Skeletal muscle cell (primary cell): Measurements from ENCODE around the gene ATG10.
"Not testable (repeated sequence)": the region's sequence is repeated elsewhere in the genome, so short reads cannot be mapped to it uniquely, and the experiment has no call there.

Source experiments
- DNase-seq: peaks from one replicate; pipeline ENCODE4 v3.0.0-alpha.2; 2010; ENCODE audit warnings: low read depth
- H3K4me3 ChIP-seq: 2 replicates; pipeline ENCODE4 v1.5.1; 2011; ENCODE audit warnings: low read depth, mild to moderate bottlenecking, control low read depth, low read length, moderate library complexity

ATG10 gene

GRCh38 chr5:82107267-82107666 is 135.4 kb downstream of the ATG10 start:
- no peak overlapping the region for H3K4me3 ChIP-seq
- DNase-seq = no peak

GRCh38 chr5:82109013-82109412 is 137.2 kb downstream of the ATG10 start:
- H3K4me3 ChIP-seq = no peak overlapping the region
- no peak for DNase-seq

- not testable (repeated sequence) for DNase-seq, H3K4me3 ChIP-seq
These were observed 138.1 kb downstream of the ATG10 start for GRCh38 chr5:82109915-82110314.

GRCh38 chr5:82111191-82111590 is 139.4 kb downstream of the ATG10 start:
- no peak overlapping the region for H3K4me3 ChIP-seq
- no peak for DNase-seq

- DNase-seq = no peak
- no peak overlapping the region for H3K4me3 ChIP-seq
These were observed 144.0 kb downstream of the ATG10 start for GRCh38 chr5:82115858-82116257.

- no peak overlapping the region for H3K4me3 ChIP-seq
These were observed 148.1 kb downstream of the ATG10 start for GRCh38 chr5:82119889-82120288.

GRCh38 chr5:82129723-82130285 is 158.0 kb downstream of the ATG10 start:
- H3K4me3 ChIP-seq = no peak overlapping the region
- DNase-seq = no peak

More at GRCh38 chr5:82119889-82120288, 148.1 kb downstream of the ATG10 start:
- DNase-seq = no peak

- H3K4me3 ChIP-seq = no peak overlapping the region
- DNase-seq = no peak
These were observed 158.8 kb downstream of the ATG10 start for GRCh38 chr5:82130602-82131001.

- no peak for DNase-seq
- H3K4me3 ChIP-seq = no peak overlapping the region
These were observed 165.4 kb downstream of the ATG10 start for GRCh38 chr5:82137205-82137604.

GRCh38 chr5:82139837-82140236 is 168.0 kb downstream of the ATG10 start:
- DNase-seq = not testable (repeated sequence)

GRCh38 chr5:82142217-82142841 is 170.5 kb downstream of the ATG10 start:
- no peak overlapping the region for H3K4me3 ChIP-seq
- DNase-seq = no peak

More at GRCh38 chr5:82139837-82140236, 168.0 kb downstream of the ATG10 start:
- not testable (repeated sequence) for H3K4me3 ChIP-seq

GRCh38 chr5:82142928-82143577 is 171.2 kb downstream of the ATG10 start:
- DNase-seq = no peak
- H3K4me3 ChIP-seq = no peak overlapping the region

GRCh38 chr5:82147860-82148573 is 176.2 kb downstream of the ATG10 start:
- H3K4me3 ChIP-seq = no peak overlapping the region
- DNase-seq = peak; percentile 93

GRCh38 chr5:82149434-82149833 is 177.6 kb downstream of the ATG10 start:
- H3K4me3 ChIP-seq = no peak overlapping the region
- no peak for DNase-seq

GRCh38 chr5:82150559-82150958 is 178.7 kb downstream of the ATG10 start:
- H3K4me3 ChIP-seq = no peak overlapping the region

GRCh38 chr5:82151204-82151603 is 179.4 kb downstream of the ATG10 start:
- H3K4me3 ChIP-seq = no peak overlapping the region
- no peak for DNase-seq

More at GRCh38 chr5:82150559-82150958, 178.7 kb downstream of the ATG10 start:
- no peak for DNase-seq

- no peak overlapping the region for H3K4me3 ChIP-seq
- no peak for DNase-seq
These were observed 179.8 kb downstream of the ATG10 start for GRCh38 chr5:82151662-82152061.

- DNase-seq = no peak
- H3K4me3 ChIP-seq = no peak overlapping the region
These were observed 181.2 kb downstream of the ATG10 start for GRCh38 chr5:82152978-82153481.

- DNase-seq = no peak
- no peak overlapping the region for H3K4me3 ChIP-seq
These were observed 183.0 kb downstream of the ATG10 start for GRCh38 chr5:82154776-82155175.

GRCh38 chr5:82155305-82155704 is 183.5 kb downstream of the ATG10 start:
- no peak overlapping the region for H3K4me3 ChIP-seq
- no peak for DNase-seq
